ENCODE measurements around the gene ELF5.

Gene ELF5

DNA sequence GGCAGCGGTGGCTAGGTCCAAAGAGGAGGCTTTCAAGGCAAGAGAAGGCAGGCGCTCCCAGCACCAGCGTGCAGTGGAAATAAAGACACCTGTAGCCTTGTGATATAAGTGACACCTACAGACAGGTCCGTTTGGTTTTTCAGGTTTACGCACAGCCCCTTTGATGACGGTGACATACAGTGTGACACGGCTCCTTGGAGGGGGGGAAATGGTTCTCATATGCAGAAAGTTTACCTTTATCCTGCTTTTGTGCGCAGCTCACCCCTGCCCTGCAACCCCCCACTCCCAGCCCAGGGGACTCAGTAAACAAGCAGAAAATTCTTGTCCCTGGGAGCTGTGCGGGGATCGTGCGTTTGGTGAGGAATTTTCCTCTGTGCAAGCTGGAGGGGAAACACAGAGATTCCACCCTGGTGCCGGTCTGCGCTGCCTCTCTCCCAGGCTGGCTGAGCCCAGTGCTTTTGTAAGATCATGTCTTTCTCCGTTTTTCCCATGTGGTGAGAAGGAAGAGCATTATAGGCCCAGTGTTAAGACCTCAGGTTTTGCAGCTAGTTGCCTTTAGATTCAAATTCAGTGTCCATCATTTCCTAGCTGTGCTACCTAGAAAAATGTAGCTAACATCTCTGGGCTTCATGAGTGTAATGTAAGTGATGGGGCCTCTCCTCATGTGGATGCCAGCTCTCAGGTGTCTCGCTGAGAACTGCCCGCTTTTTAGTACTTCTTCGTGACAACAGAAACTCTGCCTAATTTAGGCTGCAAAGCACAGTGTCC is at the start of gene ELF5:
Gene ELF5, minus strand, starts transcription at position 113 of the 768 bp plus-strand sequence. CDS start 8,045 bp downstream, outside the sequence.
- Histone ChIP-seq H3K4me1 (ENCODE audit: insufficient read depth, low read length) (no peaks in the 10 kb centered on the region), H3K4me3 (ENCODE audit: low read depth in 1 of 2, low read length in 2 of 2) (no peak within 1 kb of the TSS), H3K9ac (ENCODE audit: low read depth, low read length) (no peak within 1 kb of the TSS), H4K20me1 (ENCODE audit: insufficient read depth, low read length) (no peaks in the 10 kb centered on the region), H3K4me2 (ENCODE audit: insufficient read depth, low read length) (no peak within 1 kb of the TSS), H3K27me3 (ENCODE audit: insufficient read depth, low read length, poor library complexity) (no peaks in the 10 kb centered on the region), H3K36me3 (ENCODE audit: insufficient read depth, low read length) (no peaks in the 10 kb centered on the region), H3K27ac (ENCODE audit: low read length) (no peak within 1 kb of the TSS), H3K79me2 (ENCODE audit: insufficient read depth, low read length) (no peaks in the 10 kb centered on the region), H3K9me3 (ENCODE audit: insufficient read depth, low read length, severe bottlenecking) (no peaks in the 10 kb centered on the region), H2AFZ (ENCODE audit: low read depth, low read length) (no peak within 1 kb of the TSS)
- no peak for ATAC-seq (ENCODE audit: insufficient read depth, low read depth)
- TF ChIP-seq, protein P1, sequence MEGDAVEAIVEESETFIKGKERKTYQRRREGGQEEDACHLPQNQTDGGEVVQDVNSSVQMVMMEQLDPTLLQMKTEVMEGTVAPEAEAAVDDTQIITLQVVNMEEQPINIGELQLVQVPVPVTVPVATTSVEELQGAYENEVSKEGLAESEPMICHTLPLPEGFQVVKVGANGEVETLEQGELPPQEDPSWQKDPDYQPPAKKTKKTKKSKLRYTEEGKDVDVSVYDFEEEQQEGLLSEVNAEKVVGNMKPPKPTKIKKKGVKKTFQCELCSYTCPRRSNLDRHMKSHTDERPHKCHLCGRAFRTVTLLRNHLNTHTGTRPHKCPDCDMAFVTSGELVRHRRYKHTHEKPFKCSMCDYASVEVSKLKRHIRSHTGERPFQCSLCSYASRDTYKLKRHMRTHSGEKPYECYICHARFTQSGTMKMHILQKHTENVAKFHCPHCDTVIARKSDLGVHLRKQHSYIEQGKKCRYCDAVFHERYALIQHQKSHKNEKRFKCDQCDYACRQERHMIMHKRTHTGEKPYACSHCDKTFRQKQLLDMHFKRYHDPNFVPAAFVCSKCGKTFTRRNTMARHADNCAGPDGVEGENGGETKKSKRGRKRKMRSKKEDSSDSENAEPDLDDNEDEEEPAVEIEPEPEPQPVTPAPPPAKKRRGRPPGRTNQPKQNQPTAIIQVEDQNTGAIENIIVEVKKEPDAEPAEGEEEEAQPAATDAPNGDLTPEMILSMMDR (IDR thresholded peaks at IDR 0.05; ENCODE audit: borderline replicate concordance, extremely low read depth, low read length, poor library complexity, severe bottlenecking) = no peak
- TF ChIP-seq EZH2 (IDR thresholded peaks at IDR 0.05; ENCODE audit: borderline replicate concordance, low read depth, low read length, severe bottlenecking) = no peak
- no peak for DNase-seq

DNA sequence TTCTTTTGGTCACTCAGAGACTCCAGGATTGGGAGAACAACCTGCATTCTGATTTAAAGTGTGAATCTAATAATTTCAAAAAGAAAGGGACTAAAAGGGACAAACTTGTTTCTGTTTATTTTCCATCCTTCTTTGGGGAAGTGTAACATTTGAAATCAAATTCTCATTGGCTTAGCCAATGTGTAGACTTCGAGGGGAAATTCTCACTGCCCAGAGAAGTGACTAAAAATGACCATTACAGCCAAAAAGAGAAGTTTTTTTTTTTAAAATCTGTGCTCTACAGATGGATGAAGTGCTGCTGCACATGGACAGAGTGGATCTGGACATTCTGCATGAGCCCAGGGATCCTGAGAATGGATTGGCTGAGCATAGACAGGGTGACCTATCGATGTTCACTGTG is 49.4 kb upstream of the ELF5 start:
- peaks cover 23% of the 10 kb centered on the region for H3K27me3 ChIP-seq (ENCODE audit: insufficient read depth, low read length, poor library complexity)

DNA sequence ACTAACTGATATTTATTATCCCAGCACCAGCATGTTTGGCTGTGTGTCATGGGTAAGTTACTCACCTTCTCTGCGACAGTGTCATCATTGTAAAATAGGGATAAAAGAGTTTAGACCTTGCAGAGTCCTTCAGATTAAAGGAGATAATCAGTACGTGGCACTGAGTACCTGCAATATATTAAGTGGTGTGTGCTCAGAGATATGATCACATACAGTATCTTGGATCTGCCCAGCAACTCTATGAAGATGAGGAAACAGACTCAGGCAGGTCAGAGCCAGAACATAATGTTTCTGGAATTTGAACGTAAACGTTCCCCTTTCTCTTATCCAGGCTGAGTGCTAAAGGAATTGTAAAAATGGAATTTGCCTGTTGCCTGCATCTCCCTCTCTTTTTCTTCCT is 46.9 kb upstream of the ELF5 start:
- ATAC-seq (ENCODE audit: insufficient read depth, low read depth) (no peak), DNase-seq (no peak)
- no peak overlapping the region for H2AFZ ChIP-seq (ENCODE audit: low read depth, low read length)
- H3K27me3 ChIP-seq (ENCODE audit: insufficient read depth, low read length, poor library complexity) = peaks cover 24% of the 10 kb centered on the region
- TF ChIP-seq, protein P1 (IDR thresholded peaks at IDR 0.05; ENCODE audit: borderline replicate concordance, extremely low read depth, low read length, poor library complexity, severe bottlenecking) = no peak
- no peak for TF ChIP-seq EZH2 (IDR thresholded peaks at IDR 0.05; ENCODE audit: borderline replicate concordance, low read depth, low read length, severe bottlenecking)
- no peaks in the 10 kb centered on the region for H3K79me2 ChIP-seq (ENCODE audit: insufficient read depth, low read length)
- no peak overlapping the region for H3K4me3 ChIP-seq (ENCODE audit: low read depth in 1 of 2, low read length in 2 of 2)
- no peaks in the 10 kb centered on the region for H4K20me1 ChIP-seq (ENCODE audit: insufficient read depth, low read length)
- no peak overlapping the region for H3K27ac ChIP-seq (ENCODE audit: low read length)
- no peak overlapping the region for H3K4me2 ChIP-seq (ENCODE audit: insufficient read depth, low read length)
- no peak overlapping the region for H3K9ac ChIP-seq (ENCODE audit: low read depth, low read length)
- no peaks in the 10 kb centered on the region for H3K4me1 ChIP-seq (ENCODE audit: insufficient read depth, low read length)
- H3K36me3 ChIP-seq (ENCODE audit: insufficient read depth, low read length) = no peaks in the 10 kb centered on the region
- H3K9me3 ChIP-seq (ENCODE audit: insufficient read depth, low read length, severe bottlenecking) = no peaks in the 10 kb centered on the region

More for the DNA sequence above, 49.4 kb upstream of the ELF5 start:
- no peak overlapping the region for H3K4me3 ChIP-seq (ENCODE audit: low read depth in 1 of 2, low read length in 2 of 2)
- ATAC-seq (ENCODE audit: insufficient read depth, low read depth) = no peak
- H3K36me3 ChIP-seq (ENCODE audit: insufficient read depth, low read length) = no peaks in the 10 kb centered on the region
- H3K27ac ChIP-seq (ENCODE audit: low read length) = no peak overlapping the region
- H4K20me1 ChIP-seq (ENCODE audit: insufficient read depth, low read length) = no peaks in the 10 kb centered on the region
- no peak overlapping the region for H3K4me2 ChIP-seq (ENCODE audit: insufficient read depth, low read length)
- no peaks in the 10 kb centered on the region for H3K79me2 ChIP-seq (ENCODE audit: insufficient read depth, low read length)
- H3K9ac ChIP-seq (ENCODE audit: low read depth, low read length) = no peak overlapping the region
- DNase-seq = no peak
- H2AFZ ChIP-seq (ENCODE audit: low read depth, low read length) = no peak overlapping the region
- no peaks in the 10 kb centered on the region for H3K9me3 ChIP-seq (ENCODE audit: insufficient read depth, low read length, severe bottlenecking)
- no peak for TF ChIP-seq EZH2 (IDR thresholded peaks at IDR 0.05; ENCODE audit: borderline replicate concordance, low read depth, low read length, severe bottlenecking)
- TF ChIP-seq, protein P1 (IDR thresholded peaks at IDR 0.05; ENCODE audit: borderline replicate concordance, extremely low read depth, low read length, poor library complexity, severe bottlenecking) = no peak
- no peaks in the 10 kb centered on the region for H3K4me1 ChIP-seq (ENCODE audit: insufficient read depth, low read length)
